Naive thymus-derived CD4-positive, alpha-beta T cell (primary cell): ENCODE results near the gene MSANTD1. TPM values are rescaled to one million over a fixed set of nuclear protein-coding genes. Genes with fewer than 3 reads are reported as not detected.

ENCODE experiments used
- ATAC-seq: fragments of 150-1000 bp; cut with Tn5 transposase; 2 replicates; pipeline ENCODE4 v1.10.0; 2021; ENCODE audit warnings: mild to moderate bottlenecking, moderate library complexity
- CTCF ChIA-PET: fragments of 350-600 bp; sonication (Branson Sonifier 250); formaldehyde crosslinking; loops from one replicate; lab custom pipeline; 2021; ENCODE audit warnings: antibody characterized with exemption; lab: Charles Lee
- POLR2A ChIA-PET: fragments of 350-600 bp; sonication (Branson Sonifier 250); formaldehyde crosslinking; loops from one replicate; lab custom pipeline; 2021; ENCODE audit warnings: antibody characterized with exemption, inconsistent platforms; lab: Charles Lee
- DNase-seq, 9 donors: peaks; one replicate each; pipeline versions ENCODE4 v3.0.0 to v3.0.0-alpha.2; 2020 to 2022; ENCODE audit warnings: mixed read lengths in 1 of 9
- H3K27ac ChIP-seq: one replicate; pipeline ENCODE4 v1.7.0; 2013; ENCODE audit warnings: mild to moderate bottlenecking, low read depth, low read length, moderate library complexity
- H3K27me3 ChIP-seq, 2 donors: one replicate each; pipeline ENCODE4 v1.7.0; 2013; ENCODE audit warnings: low read length in 2 of 2, mild to moderate bottlenecking in 2 of 2, moderate library complexity in 2 of 2; ENCODE audit not compliant: control insufficient read depth in 2 of 2, insufficient read depth in 2 of 2
- H3K36me3 ChIP-seq, 3 experiments: 1 replicate in 2 of 3; 2 replicates in 1 of 3; pipeline ENCODE4 v1.7.0; 2013; ENCODE audit warnings: low read length in 3 of 3, mild to moderate bottlenecking in 3 of 3, moderate library complexity in 1 of 3; ENCODE audit not compliant: insufficient read depth in 3 of 3, control insufficient read depth in 2 of 3
- H3K4me1 ChIP-seq, 2 donors: one replicate each; pipeline ENCODE4 v1.7.0; 2013; ENCODE audit warnings: low read length in 2 of 2, mild to moderate bottlenecking in 2 of 2, moderate library complexity in 1 of 2; ENCODE audit not compliant: control insufficient read depth in 2 of 2, insufficient read depth in 2 of 2
- H3K4me3 ChIP-seq: 2 replicates; pipeline ENCODE4 v1.7.0; 2013; ENCODE audit warnings: mild to moderate bottlenecking, low read length
- H3K9me3 ChIP-seq, 3 experiments: 1 replicate in 2 of 3; 2 replicates in 1 of 3; pipeline ENCODE4 v1.7.0; 2013; ENCODE audit warnings: low read length in 3 of 3; ENCODE audit not compliant: control insufficient read depth in 2 of 3
- H3K27ac Mint-ChIP-seq, 9 donors: one replicate each; pipeline ENCODE4 v1.8.0; 2020 to 2022; ENCODE audit warnings: mixed read lengths in 9 of 9, mild to moderate bottlenecking in 8 of 9, moderate library complexity in 5 of 9, inconsistent platforms in 2 of 9
- H3K27me3 Mint-ChIP-seq, 5 donors: one replicate each; pipeline ENCODE4 v1.8.0; 2021 to 2022; ENCODE audit warnings: mixed read lengths in 5 of 5, mild to moderate bottlenecking in 1 of 5
- H3K36me3 Mint-ChIP-seq, 5 donors: one replicate each; pipeline ENCODE4 v1.8.0; 2020 to 2022; ENCODE audit warnings: mixed read lengths in 5 of 5, mild to moderate bottlenecking in 3 of 5, inconsistent platforms in 1 of 5
- H3K4me1 Mint-ChIP-seq, 7 donors: one replicate each; pipeline ENCODE4 v1.8.0; 2020 to 2022; ENCODE audit warnings: mixed read lengths in 7 of 7, mild to moderate bottlenecking in 3 of 7, inconsistent platforms in 1 of 7
- H3K4me3 Mint-ChIP-seq, 10 donors: one replicate each; pipeline ENCODE4 v1.8.0; 2020 to 2022; ENCODE audit warnings: mild to moderate bottlenecking in 10 of 10, mixed read lengths in 10 of 10, moderate library complexity in 6 of 10, inconsistent platforms in 2 of 10
- H3K9me3 Mint-ChIP-seq, 11 donors: one replicate each; pipeline ENCODE4 v1.8.0; 2020 to 2022; ENCODE audit warnings: mixed read lengths in 11 of 11, mild to moderate bottlenecking in 4 of 11, inconsistent platforms in 1 of 11, moderate library complexity in 1 of 11
- intact Hi-C, 2 donors: fragments of 100-400 bp; cut with micrococcal nuclease; formaldehyde crosslinking; loops; one replicate each; pipeline ENCODE4 v1.15.1; 2023
- polyA plus RNA-seq, 2 donors: library from polyadenylated mRNA; unstranded; fragments of 300-500 nt; fragmentation: Illumina TruSeq; gene quantifications; one replicate each; pipeline ENCODE4 v1.2.3, GENCODE V29; 2021
- total RNA-seq, 6 experiments: library from RNA in 5 of 6; stranded (reverse) in 5 of 6; gene quantifications; 1 replicate in 5 of 6; 2 replicates in 1 of 6; pipeline ENCODE4 v1.2.3 and lab custom pipeline; 2021 to 2026

MSANTD1 gene
- total and polyA plus RNA-seq, 7 experiments from 2014 or later: 1.4 to 2.7 (median 2.3) TPM; not detected in 2

- Mint-ChIP-seq H3K27ac (no peak overlapping the region), H3K4me3 (peak overlapping the region in 7 of 10 donors; percentile 7 to 96 (median 51))
- CTCF ChIA-PET: interaction anchor here (0.6 kb wide), 1 partner anchor 151 kb away, joined by 3 read pairs; the partner anchor contains the start of gene HGFAC
Observed at GRCh38 chr4:3290889-3291321, 41.9 kb downstream of the MSANTD1 start.

DNA sequence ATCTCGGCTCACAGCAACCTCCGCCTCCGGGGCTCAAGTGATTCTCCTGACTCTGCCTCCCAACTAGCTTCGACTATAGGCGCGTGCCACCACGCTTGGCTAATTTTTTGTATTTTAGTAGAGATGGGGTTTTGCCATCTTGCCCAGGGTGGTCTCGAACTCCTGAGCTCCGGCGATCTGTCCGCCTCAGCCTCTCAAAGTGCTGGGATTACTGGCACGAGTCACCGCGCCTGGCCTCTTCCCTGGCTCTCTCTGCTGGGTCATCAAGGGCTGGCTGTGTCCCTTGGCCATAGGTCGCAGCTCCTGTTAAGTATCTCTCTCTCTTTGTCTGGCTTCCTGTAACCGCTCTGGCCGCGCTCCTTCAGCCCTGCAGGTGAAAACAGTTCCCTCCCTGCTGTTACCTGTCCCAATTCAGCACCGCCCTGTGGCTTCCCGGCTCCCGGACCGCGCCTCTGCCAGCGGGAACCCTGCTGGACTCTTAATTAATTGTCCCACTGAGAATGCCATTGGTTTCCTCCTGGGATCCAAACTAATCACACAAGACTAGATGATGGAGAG is 42.5 kb downstream of the MSANTD1 start:
- H3K9me3 ChIP-seq: no peaks in the 10 kb centered on the region
- Mint-ChIP-seq H3K9me3 (no peaks in the 10 kb centered on the region), H3K4me1 (peaks cover 12 to 37% (median 26%) of the 10 kb centered on the region in 7 donors), H3K27ac (peak overlapping the region; percentile 56 to 88 (median 68)), H3K4me3 (peak overlapping the region; percentile 84 to 98 (median 92)), H3K36me3 (no peaks in the 10 kb centered on the region), H3K27me3 (peaks cover 6 to 64% (median 7%) of the 10 kb centered on the region in 5 donors)
- ChIA-PET POLR2A (interaction anchor here (0.9 kb wide), 1 partner anchor 12 kb away, joined by 3 read pairs; no protein-coding TSS in a partner anchor), CTCF (no interaction called here)
- peak overlapping the region; percentile 69 for H3K27ac ChIP-seq
- no peaks in the 10 kb centered on the region for H3K27me3 ChIP-seq
- peak overlapping the region; percentile 79 for H3K4me3 ChIP-seq
- H3K36me3 ChIP-seq: peaks cover 0 to 5% (median 0%) of the 10 kb centered on the region in 3 experiments
- intact Hi-C loops: loop anchor here (5.0 kb wide), 3 partner anchors 89 to 666 kb away; partner anchors contain the start of genes GRK4 (in 2 of the 2) and NOP14 (in 2 of the 2)
- ATAC-seq: no peak
- H3K4me1 ChIP-seq: peaks cover 5 to 8% of the 10 kb centered on the region in 2 donors
- DNase-seq: peak in 1 of 9 donors; percentile 12

More at GRCh38 chr4:3290889-3291321, 41.9 kb downstream of the MSANTD1 start:
- Histone ChIP-seq H3K4me1 (peaks cover 5 to 11% of the 10 kb centered on the region in 2 donors), H3K36me3 (peaks cover 0 to 5% (median 0%) of the 10 kb centered on the region in 3 experiments), H3K9me3 (no peaks in the 10 kb centered on the region), H3K4me3 (no peak overlapping the region), H3K27ac (no peak overlapping the region), H3K27me3 (no peaks in the 10 kb centered on the region)
- Mint-ChIP-seq H3K27me3 (peaks cover 6 to 63% (median 12%) of the 10 kb centered on the region in 5 donors), H3K9me3 (no peaks in the 10 kb centered on the region), H3K36me3 (no peaks in the 10 kb centered on the region), H3K4me1 (peaks cover 12 to 36% (median 22%) of the 10 kb centered on the region in 7 donors)
- POLR2A ChIA-PET: no interaction called here
- DNase-seq (peak in 1 of 9 donors; percentile 19), ATAC-seq (no peak)
- intact Hi-C loops: loop anchor here (5.0 kb wide), 3 partner anchors 89 to 666 kb away; partner anchors contain the start of genes GRK4 (in 2 of the 2) and NOP14 (in 2 of the 2)

GRCh38 chr4:3291969-3292570 is 43.1 kb downstream of the MSANTD1 start:
- DNase-seq: peak in 4 of 9 donors; percentile 17 to 57 (median 22)
- H3K4me1 Mint-ChIP-seq: peaks cover 12 to 33% (median 29%) of the 10 kb centered on the region in 7 donors

GRCh38 chr4:3292571-3293400 is 43.8 kb downstream of the MSANTD1 start, which contains the start of gene RGS12:
RGS12 (plus strand) TSS chr4:3293021; CDS start chr4:3316171, 23,150 bp downstream.
- ATAC-seq: peak; percentile 91
- POLR2A ChIA-PET: interaction anchor here (0.7 to 0.9 kb wide), 2 partner anchors 11 to 14 kb away, joined by 3 read pairs; no protein-coding TSS in a partner anchor
- Histone ChIP-seq H3K27me3 (no peaks in the 10 kb centered on the region), H3K9me3 (no peaks in the 10 kb centered on the region), H3K36me3 (peaks cover 0 to 5% (median 0%) of the 10 kb centered on the region in 3 experiments), H3K4me3 (peak within 1 kb of the TSS; percentile 79), H3K27ac (peak within 1 kb of the TSS; percentile 69), H3K4me1 (peaks cover 5 to 8% of the 10 kb centered on the region in 2 donors)
- H3K4me3 Mint-ChIP-seq: peak within 1 kb of the TSS; percentile 86 to 98 (median 92)
- peaks cover 12 to 37% (median 33%) of the 10 kb centered on the region in 7 donors for H3K4me1 Mint-ChIP-seq
- peak within 1 kb of the TSS; percentile 68 to 93 (median 82) for H3K27ac Mint-ChIP-seq
- DNase-seq: peak; percentile 65 to 91 (median 75)
- peaks cover 0 to 7% (median 0%) of the 10 kb centered on the region in 5 donors for H3K36me3 Mint-ChIP-seq
- peaks cover 0 to 67% (median 0%) of the 10 kb centered on the region in 5 donors for H3K27me3 Mint-ChIP-seq
- intact Hi-C loops: loop anchor here (1.0 to 5.0 kb wide), 7 partner anchors 10 to 665 kb away; partner anchors contain the start of genes GRK4 (in 2 of the 2), HTT (in 2 of the 2), HTT-AS (in 2 of the 2) and NOP14 (in 2 of the 2)
- peaks cover 0 to 9% (median 2%) of the 10 kb centered on the region in 11 donors for H3K9me3 Mint-ChIP-seq
- CTCF ChIA-PET: no interaction called here

More at GRCh38 chr4:3291969-3292570, 43.1 kb downstream of the MSANTD1 start:
- no peaks in the 10 kb centered on the region for H3K9me3 ChIP-seq
- Mint-ChIP-seq H3K36me3 (peaks cover 0 to 2% (median 0%) of the 10 kb centered on the region in 5 donors), H3K4me3 (peak overlapping the region; percentile 84 to 98 (median 92)), H3K27me3 (peaks cover under 1 to 65% (median 1%) of the 10 kb centered on the region in 5 donors), H3K27ac (peak overlapping the region; percentile 56 to 88 (median 68)), H3K9me3 (peaks cover 0 to 2% (median 0%) of the 10 kb centered on the region in 11 donors)
- ChIA-PET POLR2A (interaction anchor here (0.9 kb wide), 1 partner anchor 11 kb away, joined by 3 read pairs; no protein-coding TSS in a partner anchor), CTCF (no interaction called here)
- H3K36me3 ChIP-seq: peaks cover 0 to 5% (median 0%) of the 10 kb centered on the region in 3 experiments
- ATAC-seq: peak; percentile 37
- intact Hi-C loops: loop anchor here (1.0 to 5.0 kb wide), 7 partner anchors 10 to 665 kb away; partner anchors contain the start of genes GRK4 (in 2 of the 2), HTT (in 2 of the 2), HTT-AS (in 2 of the 2) and NOP14 (in 2 of the 2)
- H3K27ac ChIP-seq: peak overlapping the region; percentile 69
- H3K4me3 ChIP-seq: peak overlapping the region; percentile 79
- peaks cover 5 to 8% of the 10 kb centered on the region in 2 donors for H3K4me1 ChIP-seq
- no peaks in the 10 kb centered on the region for H3K27me3 ChIP-seq

GRCh38 chr4:3293401-3294391 is 44.7 kb downstream of the MSANTD1 start:
- peaks cover 12 to 44% (median 35%) of the 10 kb centered on the region in 7 donors for H3K4me1 Mint-ChIP-seq
- peaks cover 0 to 7% (median 3%) of the 10 kb centered on the region in 5 donors for H3K36me3 Mint-ChIP-seq
- Histone ChIP-seq H3K27ac (peak overlapping the region; percentile 61), H3K9me3 (no peaks in the 10 kb centered on the region), H3K27me3 (no peaks in the 10 kb centered on the region), H3K36me3 (peaks cover 0 to 5% (median 0%) of the 10 kb centered on the region in 3 experiments), H3K4me3 (peak overlapping the region; percentile 26), H3K4me1 (peaks cover 5 to 8% of the 10 kb centered on the region in 2 donors)
- ChIA-PET CTCF (no interaction called here), POLR2A (interaction anchor here (0.7 kb wide), 1 partner anchor 13 kb away, joined by 3 read pairs; no protein-coding TSS in a partner anchor)
- DNase-seq (peak in 5 of 9 donors; percentile 16 to 41 (median 24)), ATAC-seq (no peak)
- H3K27ac Mint-ChIP-seq: peak overlapping the region in 7 of 9 donors; percentile 41 to 93 (median 80)
- intact Hi-C loops: loop anchor here (2.0 to 5.0 kb wide), 4 partner anchors 75 to 664 kb away; partner anchors contain the start of genes GRK4 (in 2 of the 2) and NOP14 (in 2 of the 2)
- peak overlapping the region; percentile 48 to 88 (median 81) for H3K4me3 Mint-ChIP-seq
- H3K27me3 Mint-ChIP-seq: peaks cover 0 to 75% (median 0%) of the 10 kb centered on the region in 5 donors
- peaks cover 0 to 18% (median 5%) of the 10 kb centered on the region in 11 donors for H3K9me3 Mint-ChIP-seq
